GM12801 (cell line): ENCODE data around the gene SP5.

Experiments
- CTCF ChIP-seq: IDR thresholded peaks from one replicate; pipeline ENCODE4 v1.5.1; 2011; ENCODE audit warnings: control low read depth; ENCODE audit not compliant: insufficient read length; ENCODE audit errors: extremely low read depth

SP5 gene

GRCh38 chr2:170696948-170697347, 18.2 kb upstream of the SP5 start:
- no peak for TF ChIP-seq CTCF

- no peak for TF ChIP-seq CTCF
Measured at GRCh38 chr2:170701011-170701410, 14.1 kb upstream of the SP5 start.

- TF ChIP-seq CTCF = no peak
Measured at GRCh38 chr2:170703776-170704476, 11.2 kb upstream of the SP5 start.

GRCh38 chr2:170707821-170708795, 7.0 kb upstream of the SP5 start:
- no peak for TF ChIP-seq CTCF

- no peak for TF ChIP-seq CTCF
Measured at GRCh38 chr2:170710609-170710979, 4.5 kb upstream of the SP5 start.

GRCh38 chr2:170711196-170711773, 3.9 kb upstream of the SP5 start:
- no peak for TF ChIP-seq CTCF
